Endometrial microvascular endothelial cells (primary cell): ENCODE measurements around the gene MAN1A2. TPM values are rescaled to one million over a fixed set of nuclear protein-coding genes. Genes with fewer than 3 reads are reported as not detected.
"Not testable (repeated sequence)": the region's sequence is repeated elsewhere in the genome, so short reads cannot be mapped to it uniquely, and the experiment has no call there.

Experiments
- in situ Hi-C: cut with HindIII; loops from 2 replicates; pipeline ENCODE4 v1.10.0; 2017; ENCODE audit warnings: low sequenced_read_pairs, low pct_unique_long_range_greater_than_20kb; ENCODE audit errors: inconsistent ontology term
- total RNA-seq: library from RNA; depleted of rRNA; stranded (reverse); fragments of >200 nt; gene quantifications from one replicate; pipeline ENCODE4 v1.2.3, GENCODE V29; 2015; ENCODE audit errors: inconsistent ontology term

MAN1A2 gene
- total RNA-seq, 1 donor from 2014 or later = 24.2 TPM

DNA sequence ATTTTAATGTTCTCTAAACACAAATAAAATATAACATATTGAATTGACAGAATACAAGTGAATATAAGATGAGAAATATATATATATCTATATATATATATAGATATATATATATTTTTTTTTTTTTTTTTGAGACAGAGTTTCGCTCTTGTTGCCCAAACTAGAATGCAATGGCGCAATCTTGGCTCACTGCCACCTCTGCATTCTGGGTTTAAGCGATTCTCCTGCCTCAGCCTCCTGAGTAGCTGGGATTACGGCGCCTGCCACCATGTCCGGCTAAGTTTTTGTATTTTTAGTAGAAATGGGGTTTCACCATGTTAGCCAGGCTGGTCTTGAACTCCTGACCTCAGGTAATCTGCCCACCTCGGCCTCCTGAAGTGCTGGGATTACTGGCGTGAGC, 91.2 kb downstream of the MAN1A2 start:
- in situ Hi-C loops = not testable (repeated sequence)

DNA sequence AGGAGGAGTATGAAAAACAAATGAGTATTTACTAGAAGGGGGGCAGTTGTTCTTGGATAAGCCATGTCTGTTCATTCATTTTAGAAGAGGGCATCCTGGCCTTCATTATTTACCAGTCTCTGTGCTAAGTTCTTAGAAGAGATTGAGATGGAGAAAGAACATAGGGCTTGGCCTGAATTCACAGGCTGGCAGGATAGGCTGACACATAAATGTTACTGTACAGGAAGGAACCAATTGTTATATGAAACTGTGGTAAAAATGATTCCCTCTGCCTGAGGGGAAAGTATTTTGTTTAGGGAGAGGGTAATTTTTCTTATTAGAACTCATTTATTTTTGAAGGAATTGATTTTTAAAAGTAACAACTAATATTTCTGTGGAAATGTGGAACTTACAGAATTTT, 99.5 kb downstream of the MAN1A2 start:
- in situ Hi-C loops = no loop called here

DNA sequence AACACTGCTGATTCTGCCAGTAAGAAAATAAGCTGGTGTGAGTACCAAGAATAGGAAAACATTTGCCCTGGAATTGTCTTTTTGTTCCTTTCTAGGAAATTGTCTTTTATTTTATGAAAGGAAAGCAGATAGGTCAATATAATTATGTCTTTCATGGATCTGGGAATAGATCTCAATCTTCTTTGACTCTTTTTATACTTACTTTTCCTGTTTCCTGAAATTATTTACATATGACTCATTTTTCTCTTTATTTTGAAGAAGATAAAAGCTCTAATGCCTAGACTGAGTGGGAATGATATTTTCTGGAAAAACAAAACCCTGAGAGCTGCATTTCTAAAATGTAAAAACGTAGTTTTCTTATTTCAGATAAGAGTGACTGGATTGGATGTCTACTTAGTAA, 100.1 kb downstream of the MAN1A2 start:
- in situ Hi-C loops = no loop called here

GRCh38 chr1:117473063-117473462, 105.8 kb downstream of the MAN1A2 start:
- in situ Hi-C loops = no loop called here

DNA sequence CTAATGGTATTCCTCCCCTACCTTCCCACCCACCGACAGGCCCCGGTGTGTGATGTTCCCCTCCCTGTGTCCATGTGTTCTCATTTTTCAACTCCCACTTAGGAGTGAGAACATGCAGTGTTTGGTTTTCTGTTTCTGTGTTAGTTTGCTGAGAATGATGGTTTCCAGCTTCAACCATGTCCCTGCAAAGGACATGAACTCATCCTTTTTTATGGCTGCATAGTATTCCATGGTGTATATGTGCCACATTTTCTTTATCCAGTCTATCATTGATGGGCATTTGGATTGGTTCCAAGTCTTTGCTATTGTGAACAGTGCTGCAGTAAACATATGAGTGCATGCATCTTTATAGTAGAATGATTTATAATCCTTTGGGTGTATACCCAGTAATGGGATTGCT, 108.2 kb downstream of the MAN1A2 start:
- in situ Hi-C loops = not testable (repeated sequence)

GRCh38 chr1:117479086-117479485, 111.8 kb downstream of the MAN1A2 start:
- in situ Hi-C loops = no loop called here

DNA sequence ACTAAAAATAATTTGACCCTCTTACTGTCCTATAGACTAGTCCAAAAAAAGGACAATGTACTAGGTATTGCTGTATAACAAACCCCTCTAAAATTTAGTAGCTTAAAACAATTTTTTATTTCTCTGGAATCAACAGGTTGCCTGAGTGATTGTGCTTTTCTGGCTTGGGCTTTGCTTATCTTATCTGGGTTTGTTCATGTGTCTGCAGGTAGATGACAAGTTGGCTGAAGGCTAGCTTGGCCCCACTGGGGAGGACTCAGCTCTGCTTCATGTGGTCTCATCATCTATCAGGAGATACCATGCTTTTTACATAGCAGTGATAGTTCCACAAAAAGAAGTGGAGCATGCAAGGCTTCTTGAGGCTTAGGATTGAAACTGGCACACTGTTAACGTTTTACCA, 114.2 kb downstream of the MAN1A2 start:
- in situ Hi-C loops = no loop called here

DNA sequence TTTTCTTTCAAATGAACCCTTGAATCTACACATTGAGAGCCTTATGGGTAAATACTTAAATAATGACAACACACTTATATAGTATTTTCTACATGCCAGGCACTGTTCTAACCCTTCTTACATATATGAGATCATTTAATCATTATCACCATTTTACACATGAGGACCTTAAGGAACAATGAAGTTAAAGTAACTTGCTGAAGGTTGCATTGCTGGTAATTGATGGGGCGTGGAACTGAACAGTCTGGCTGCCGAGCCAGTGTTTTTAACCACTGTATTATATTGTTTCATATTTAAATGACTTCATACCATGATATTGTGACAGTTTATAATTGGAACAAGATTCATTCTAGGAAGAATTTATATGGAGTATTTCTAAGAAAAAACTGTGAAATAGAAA, 126.7 kb downstream of the MAN1A2 start:
- in situ Hi-C loops = no loop called here

DNA sequence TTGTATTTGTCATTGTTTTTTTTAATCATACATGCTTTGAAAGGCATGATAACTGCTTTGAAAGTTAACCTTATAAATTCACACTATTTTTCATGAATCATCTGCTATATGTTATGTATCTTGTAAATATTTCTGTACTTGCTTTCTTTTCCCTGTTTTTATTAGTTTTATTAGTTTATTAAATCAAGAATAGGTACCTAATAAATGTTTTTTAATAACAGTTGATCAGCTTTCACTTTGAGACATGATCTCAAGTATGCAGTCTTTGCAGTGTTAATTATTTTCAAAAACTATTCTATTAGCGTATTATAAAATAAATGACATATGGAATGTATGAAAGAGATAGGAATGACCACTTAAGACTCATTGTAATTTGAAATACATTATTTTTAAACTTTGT, 127.8 kb downstream of the MAN1A2 start:
- in situ Hi-C loops = no loop called here

GRCh38 chr1:117499071-117499470, 131.8 kb downstream of the MAN1A2 start:
- in situ Hi-C loops = no loop called here

DNA sequence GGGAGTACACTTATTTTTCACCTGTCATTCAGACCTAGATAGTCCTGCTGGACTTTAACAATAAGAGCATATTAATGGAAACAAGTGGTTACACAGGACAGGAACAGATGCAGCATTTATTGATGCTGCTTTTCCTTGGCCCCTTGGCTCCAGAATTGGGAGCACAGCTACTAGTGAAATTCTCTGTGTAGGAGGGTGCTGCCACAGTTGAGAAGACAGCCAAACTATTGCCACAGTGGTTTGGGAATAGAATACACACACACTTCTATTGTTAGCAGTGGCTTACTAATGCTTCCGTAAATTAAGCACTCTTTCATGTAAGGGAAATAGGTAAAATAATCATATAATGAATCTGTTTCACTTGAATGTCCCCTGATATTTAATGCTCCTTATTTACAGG, 133.3 kb downstream of the MAN1A2 start:
- in situ Hi-C loops = no loop called here

GRCh38 chr1:117501281-117501680, 134.0 kb downstream of the MAN1A2 start:
- in situ Hi-C loops = no loop called here

DNA sequence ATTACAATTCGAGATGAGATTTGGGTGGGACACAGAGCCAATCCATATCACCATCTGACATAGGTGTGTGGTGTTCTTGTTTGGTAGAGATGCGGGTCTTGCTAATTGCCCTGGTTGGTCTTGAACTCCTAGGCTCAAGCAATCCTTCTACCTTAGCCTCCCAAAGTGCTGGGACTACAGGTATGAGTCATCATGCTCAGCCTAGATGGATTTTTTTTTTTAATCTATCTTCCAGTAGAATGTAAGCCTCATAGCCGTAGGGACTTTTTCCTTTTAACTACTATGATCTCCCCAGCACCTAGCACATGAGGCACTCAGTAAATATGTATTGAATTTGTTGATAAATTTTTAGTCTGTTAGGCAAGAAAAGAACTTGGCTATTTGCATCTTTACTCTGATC, 144.0 kb downstream of the MAN1A2 start:
- in situ Hi-C loops = no loop called here

DNA sequence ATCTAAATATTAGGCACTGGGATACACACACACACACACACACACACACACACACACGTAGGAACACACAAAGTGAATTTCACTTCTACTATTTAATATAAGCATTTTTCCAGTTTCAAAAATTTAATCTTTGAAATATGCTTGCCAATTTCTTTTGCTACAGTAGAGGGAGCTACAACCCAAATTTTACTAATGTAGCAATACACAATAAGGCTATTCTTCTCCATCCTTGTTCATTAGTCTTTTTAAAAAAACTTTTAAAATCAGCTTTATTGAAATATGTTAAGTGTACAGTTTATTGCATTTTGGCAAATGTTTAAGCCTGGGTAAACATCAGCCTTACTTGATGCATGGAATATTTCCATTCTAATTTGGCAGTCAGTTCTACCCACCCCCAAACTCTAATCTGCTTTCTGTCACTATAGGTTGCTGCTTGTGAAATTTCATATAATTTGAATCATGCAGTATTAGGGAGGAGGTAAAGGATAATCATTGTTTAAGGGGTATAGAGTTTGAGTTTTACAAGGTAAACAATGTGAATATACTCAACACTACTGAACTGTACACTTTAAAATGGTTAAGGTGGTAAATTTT, 145.6 kb downstream of the MAN1A2 start:
- in situ Hi-C loops = no loop called here

- in situ Hi-C loops = no loop called here
These were observed 155.9 kb downstream of the MAN1A2 start for GRCh38 chr1:117523111-117523510.

DNA sequence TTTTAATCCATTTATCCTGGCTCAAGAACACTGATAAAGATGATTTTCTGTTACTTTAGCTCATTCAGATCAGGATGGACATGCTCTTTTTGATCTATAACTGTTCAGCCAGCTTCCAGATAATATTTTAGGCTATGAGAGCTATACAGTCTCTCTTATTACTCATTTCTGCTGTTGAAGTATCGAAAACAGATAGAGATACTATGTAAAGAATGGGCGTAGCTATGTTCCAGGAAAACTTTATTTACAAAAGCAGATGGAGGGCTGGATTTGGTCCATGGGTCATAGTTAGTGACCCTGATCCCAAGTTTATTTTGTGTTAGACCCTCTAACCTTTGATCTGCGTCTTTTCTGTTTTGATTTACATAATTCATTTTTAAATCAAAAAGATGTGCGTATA, 159.8 kb downstream of the MAN1A2 start:
- in situ Hi-C loops = loop anchor here (25.0 kb wide), 1 partner anchor 235 kb away; no protein-coding TSS in a partner anchor

- in situ Hi-C loops = loop anchor here (25.0 kb wide), 1 partner anchor 235 kb away; no protein-coding TSS in a partner anchor
These were observed 160.4 kb downstream of the MAN1A2 start for GRCh38 chr1:117527566-117528102.

GRCh38 chr1:117529683-117530082, 162.4 kb downstream of the MAN1A2 start:
- in situ Hi-C loops = loop anchor here (25.0 kb wide), 1 partner anchor 233 kb away; no protein-coding TSS in a partner anchor

DNA sequence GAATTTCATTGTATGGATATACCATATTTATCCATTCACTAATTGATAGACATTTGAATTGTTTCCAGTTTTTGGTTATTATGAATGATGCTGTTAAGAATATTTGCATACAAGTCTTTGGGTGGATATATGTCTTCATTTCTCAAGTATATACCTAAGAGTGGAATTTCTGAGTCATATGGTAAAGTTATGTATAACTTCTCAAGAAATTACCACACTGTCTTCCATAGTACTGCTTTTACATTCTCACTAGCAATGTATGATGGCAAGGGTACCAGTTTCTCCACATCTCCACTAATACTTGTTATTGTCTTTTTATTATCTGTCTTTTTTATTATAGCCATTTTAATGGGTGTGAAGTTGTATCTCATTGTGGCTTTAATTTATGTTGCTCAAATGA, 164.0 kb downstream of the MAN1A2 start:
- in situ Hi-C loops = loop anchor here (25.0 kb wide), 1 partner anchor 231 kb away; no protein-coding TSS in a partner anchor

DNA sequence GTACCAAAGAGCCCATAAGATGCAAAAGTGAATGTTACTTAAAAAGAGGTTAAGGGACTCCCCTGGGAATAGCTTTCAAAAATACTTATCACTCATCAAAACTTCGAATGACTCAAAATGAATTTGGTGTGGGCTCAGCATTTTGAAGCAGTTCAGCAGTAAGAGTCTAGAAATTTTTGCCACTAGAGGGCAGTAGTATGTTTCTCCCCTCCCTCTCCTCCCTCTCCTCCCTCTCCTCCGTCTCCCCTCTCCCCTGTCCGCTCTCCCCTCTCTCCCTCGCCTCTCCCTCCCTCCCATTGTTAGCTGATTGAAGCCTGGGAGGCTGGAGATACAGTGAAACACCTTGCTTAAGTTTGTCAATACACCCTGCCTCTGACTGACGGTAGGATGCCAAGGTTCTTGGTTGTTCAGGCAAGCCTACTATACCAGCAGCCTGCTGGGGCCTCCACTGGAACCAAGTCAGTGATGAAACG, 167.8 kb downstream of the MAN1A2 start:
- in situ Hi-C loops = loop anchor here (25.0 kb wide), 1 partner anchor 227 kb away; no protein-coding TSS in a partner anchor

- in situ Hi-C loops = loop anchor here (25.0 kb wide), 1 partner anchor 226 kb away; no protein-coding TSS in a partner anchor
These were observed 168.6 kb downstream of the MAN1A2 start for GRCh38 chr1:117535821-117536220.
